K562 (cell line): ENCODE results near the gene CARD11. TPM values are rescaled to one million over a fixed set of nuclear protein-coding genes. Genes with fewer than 3 reads are reported as not detected.

ENCODE experiments used
- ATAC-seq: fragments of 200-7000 bp; cut with Tn5 transposase; 3 replicates; pipeline ENCODE4 v1.9.1; 2020; ENCODE audit warnings: moderate library complexity
- BruUV-seq: library from RNA; stranded (reverse); fragments of 400-500 nt; replicated peaks from 2 replicates; lab custom pipeline; 2021; lab: Mats Ljungman, UMichigan
- CTCF ChIA-PET: fragments of 300-600 bp; formaldehyde crosslinking; extraction: SDS; loops from one replicate; lab custom pipeline; 2021; ENCODE audit warnings: low intra/inter-chr PET ratio; lab: Yijun Ruan, JAX
- POLR2A ChIA-PET: fragments of 300-600, 350-650 bp; sonication (Branson Sonifier 250); formaldehyde crosslinking; extraction: SDS; loops from one replicate; lab custom pipeline; 2021; ENCODE audit warnings: antibody characterized with exemption, inconsistent platforms; lab: Yijun Ruan, JAX
- DNase-seq, 4 experiments: peaks; one replicate each; pipeline versions ENCODE4 v3.0.0 to v3.0.0-alpha.2; 2011 to 2018; ENCODE audit warnings: low spot score in 3 of 4, mixed read lengths in 3 of 4; ENCODE audit errors: extremely low read depth in 1 of 4
- FAIRE-seq: peaks from 2 replicates; lab custom pipeline; 2011; peaks lifted over from hg19 to GRCh38; lab: Jason Lieb, UNC
- H2AFZ ChIP-seq: 2 replicates; pipeline ENCODE4 v1.6.0; 2011; ENCODE audit warnings: low read depth, low read length, control low read depth, inconsistent platforms
- H3K27ac ChIP-seq: fragments of 200-600 bp; 3 replicates; pipeline ENCODE4 v1.8.0; 2011; ENCODE audit warnings: low read depth, mild to moderate bottlenecking, control low read depth, inconsistent platforms, low read length, moderate library complexity, mixed read lengths; ENCODE audit errors: extremely low read depth
- H3K27me3 ChIP-seq, 2 experiments: fragments of 300-600 bp in 1 of 2; 2 replicates in 1 of 2; 3 replicates in 1 of 2; pipeline versions ENCODE4 v1.6.0 to v1.8.0; 2011; ENCODE audit warnings: inconsistent platforms in 2 of 2, low read length in 2 of 2, mild to moderate bottlenecking in 1 of 2, mixed read lengths in 1 of 2, moderate library complexity in 1 of 2; ENCODE audit not compliant: control insufficient read depth in 2 of 2, insufficient read depth in 2 of 2
- H3K36me3 ChIP-seq: fragments of 300-600 bp; 3 replicates; pipeline ENCODE4 v1.8.0; 2011; ENCODE audit warnings: mild to moderate bottlenecking, low read length, inconsistent platforms; ENCODE audit not compliant: control insufficient read depth, insufficient read depth
- H3K4me1 ChIP-seq, 2 experiments: fragments of 200-600 bp in 1 of 2; replicated peaks in 1 of 2; 2 replicates in 1 of 2; 3 replicates in 1 of 2; pipeline versions ENCODE4 v1.5.1 to v1.8.0; 2011; ENCODE audit warnings: inconsistent platforms in 2 of 2, low read length in 2 of 2, mild to moderate bottlenecking in 1 of 2, mixed read lengths in 1 of 2, moderate library complexity in 1 of 2; ENCODE audit not compliant: control insufficient read depth in 2 of 2, insufficient read depth in 2 of 2
- H3K4me2 ChIP-seq: 2 replicates; pipeline ENCODE4 v1.6.1; 2011; ENCODE audit warnings: low read length, control low read depth, inconsistent platforms, mixed read lengths; ENCODE audit not compliant: insufficient read depth
- H3K4me3 ChIP-seq: fragments of 200-600 bp; sonication (generic), shearing (Covaris generic); 2 replicates; pipeline ENCODE4 v1.5.1; 2016; ENCODE audit warnings: control low read depth, inconsistent platforms
- H3K79me2 ChIP-seq: fragments of 200-600 bp; 3 replicates; pipeline ENCODE4 v1.8.0; 2011; ENCODE audit warnings: low read length, inconsistent platforms; ENCODE audit not compliant: control insufficient read depth, insufficient read depth
- H3K9ac ChIP-seq, 2 experiments: 2 replicates each; pipeline versions ENCODE4 v1.6.0 to v1.6.1; 2011; ENCODE audit warnings: low read depth in 2 of 2, low read length in 2 of 2, control low read depth in 1 of 2, inconsistent platforms in 1 of 2, mild to moderate bottlenecking in 1 of 2, mixed read lengths in 1 of 2; ENCODE audit not compliant: insufficient read depth in 1 of 2
- H3K9me1 ChIP-seq: one replicate; pipeline ENCODE4 v1.6.0; 2011; ENCODE audit warnings: inconsistent platforms, mild to moderate bottlenecking, low read length, moderate library complexity; ENCODE audit not compliant: control insufficient read depth, insufficient read depth
- H3K9me3 ChIP-seq: replicated peaks from 2 replicates; pipeline ENCODE4 v1.5.1; 2011; ENCODE audit warnings: low read depth, low read length, inconsistent platforms; ENCODE audit not compliant: control insufficient read depth, insufficient read depth
- H4K20me1 ChIP-seq: replicated peaks from 2 replicates; pipeline ENCODE4 v1.6.1; 2011; ENCODE audit warnings: low read length, inconsistent platforms, mixed read lengths; ENCODE audit not compliant: control insufficient read depth, insufficient read depth
- CBX2 ChIP-seq: fragments of 200-600 bp; sonication (generic); IDR thresholded peaks from one replicate; pipeline ENCODE4 v1.6.1; 2012; ENCODE audit warnings: mild to moderate bottlenecking, low read length, inconsistent platforms; ENCODE audit not compliant: insufficient read depth, poor library complexity, severe bottlenecking
- CBX8 ChIP-seq: fragments of 200-600 bp; sonication (generic); IDR thresholded peaks from 2 replicates; pipeline ENCODE4 v1.6.1; 2012; ENCODE audit warnings: borderline replicate concordance, mixed run types, low read depth, mild to moderate bottlenecking, moderate library complexity, mixed read lengths, low read length, control low read depth, inconsistent platforms; ENCODE audit not compliant: poor library complexity, severe bottlenecking; ENCODE audit errors: extremely low read depth
- EZH2 ChIP-seq: IDR thresholded peaks from 2 replicates; pipeline ENCODE4 v1.6.1; 2012; ENCODE audit warnings: low read depth, mild to moderate bottlenecking, inconsistent platforms, low read length, borderline replicate concordance
- MBD2 ChIP-seq: sonication (generic); IDR thresholded peaks from 2 replicates; pipeline ENCODE4 v1.6.1; 2016; ENCODE audit warnings: low read depth, borderline replicate concordance
- SUPT5H ChIP-seq: fragments of 450-650 bp; IDR thresholded peaks from 2 replicates; pipeline ENCODE4 v1.6.1; 2016
- WHSC1 ChIP-seq: IDR thresholded peaks from one replicate; pipeline ENCODE4 v1.6.1; 2012; ENCODE audit warnings: low read length, control low read depth, inconsistent platforms
- ZFP1 ChIP-seq: fragments of 450-650 bp; formaldehyde crosslinking; IDR thresholded peaks from 2 replicates; pipeline ENCODE4 v1.4.0; 2020; ENCODE audit warnings: mild to moderate bottlenecking, mixed read lengths
- ZFP36 ChIP-seq: fragments of 150-350 bp; IDR thresholded peaks from 2 replicates; pipeline ENCODE4 v1.6.1; 2018; ENCODE audit warnings: low read length, low read depth; ENCODE audit not compliant: partially characterized antibody
- ZHX1 ChIP-seq: fragments of 150-350 bp; conservative IDR thresholded peaks from 2 replicates; pipeline ENCODE4 v1.6.1; 2014; ENCODE audit warnings: low read length
- ZNF124 ChIP-seq: sonication (generic); formaldehyde crosslinking; IDR thresholded peaks from 2 replicates; pipeline ENCODE4 v1.8.1; 2022; ENCODE audit warnings: missing genetic modification reagents
- WGBS: fragments of 100-300 bp; shearing (Covaris generic); methylation state at CpG from one replicate; pipeline ENCODE4 v1.1.6; 2016; ENCODE audit warnings: low coverage, mixed read lengths; ENCODE audit not compliant: insufficient coverage; ENCODE audit errors: missing lambda C conversion rate; 5-methylcytosine and 5-hydroxymethylcytosine counted together
- in situ Hi-C: fragments of 300-500 bp; cut with MboI; formaldehyde crosslinking; loops from 4 replicates; pipeline ENCODE4 v1.15.0; 2018; ENCODE audit warnings: inconsistent platforms, mixed read lengths
- intact Hi-C: fragments of 100-400 bp; cut with micrococcal nuclease; formaldehyde crosslinking; loops from 2 replicates; pipeline ENCODE4 v1.14.2; 2022
- polyA plus RNA-seq, 8 experiments: library from polyadenylated mRNA; depleted of rRNA in 4 of 8; stranded (reverse) in 5 of 8; unstranded in 3 of 8; fragments of >200 nt; fragmentation: Nextera tagmentation in 2 of 8; fragmentation: Illumina TruSeq in 1 of 8; extraction: Ambion mirVana in 2 of 8; extraction: Trizol in 1 of 8; gene quantifications; 2 replicates each; pipeline versions ENCODE4 v1.2.1 to v1.2.3, GENCODE V29; 2011 to 2014; ENCODE audit warnings: inconsistent platforms in 1 of 8, missing spikeins in 1 of 8
- total RNA-seq, 7 experiments: library from RNA; depleted of rRNA in 6 of 7; stranded (reverse); fragments of >200 nt in 6 of 7; fragmentation: Illumina TruSeq in 2 of 7; extraction: Trizol in 2 of 7; gene quantifications; 2 replicates each; pipeline versions ENCODE4 v1.2.1 to v1.2.3, GENCODE V29; 2011 to 2021; ENCODE audit warnings: low replicate concordance in 1 of 7

Gene CARD11
- total and polyA plus RNA-seq, 9 of the 15 experiments (the other 6 are each of a cell fraction or from before 2014, with no cell fraction given), result 0.07 to 12.8 (median 5.7) TPM

DNA sequence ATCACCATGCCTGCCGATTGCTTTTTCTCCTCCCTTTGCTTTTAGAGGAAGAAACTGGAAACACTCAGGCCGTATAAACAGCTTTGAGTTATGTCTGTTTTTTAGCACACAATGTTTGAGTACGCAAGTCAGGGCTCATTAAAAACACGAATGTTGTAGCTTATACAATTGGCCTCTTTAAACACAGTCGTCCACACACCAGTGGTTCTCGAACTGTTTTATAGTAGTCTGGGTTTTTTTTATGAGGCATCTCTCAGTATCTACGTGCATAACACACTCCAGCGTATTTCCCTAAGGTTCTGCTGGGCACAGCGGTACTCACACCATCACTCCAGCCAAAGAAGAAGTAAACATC, 13.4 kb upstream of the CARD11 start:
- in situ Hi-C loops, result loop anchor here (5.0 kb wide), 1 partner anchor 805 kb away; no protein-coding TSS in a partner anchor
- H2AFZ ChIP-seq, result no peak overlapping the region
- 9% methylated on average over 9 of the region's 9 CpGs for WGBS

GRCh38 chr7:3056234-3057065, 12.8 kb upstream of the CARD11 start:
- no peak for DNase-seq
- Histone ChIP-seq H3K9me1 (no peaks in the 10 kb centered on the region), H3K27me3 (peaks cover 29 to 60% of the 10 kb centered on the region in 2 experiments), H3K79me2 (no peaks in the 10 kb centered on the region), H3K27ac (no peak overlapping the region), H2AFZ (no peak overlapping the region), H3K4me2 (no peak overlapping the region), H3K9me3 (no peaks in the 10 kb centered on the region), H3K9ac (no peak overlapping the region), H3K36me3 (no peaks in the 10 kb centered on the region), H3K4me3 (no peak overlapping the region), H4K20me1 (no peaks in the 10 kb centered on the region), H3K4me1 (no peaks in the 10 kb centered on the region)
- ATAC-seq, result no peak
- ChIA-PET CTCF (no interaction called here), POLR2A (no interaction called here)
- intact Hi-C loops (no loop called here), in situ Hi-C loops (loop anchor here (5.0 kb wide), 1 partner anchor 804 kb away; no protein-coding TSS in a partner anchor)
- peak; percentile 32 for FAIRE-seq
- 5% methylated on average over 24 of the region's 24 CpGs for WGBS
- no TSS peak for BruUV-seq
- TF ChIP-seq ZFP1 (CRISPR knock-in tag) (no peak), ZNF124 (CRISPR knock-in tag) (no peak), EZH2 (0 out of 2 replicates have a peak, but pooled peaks have one; percentile 52), CBX2 (peak; percentile 83), ZFP36 (peak; percentile 21), ZHX1 (no peak), WHSC1 (no peak), CBX8 (peak; percentile 48)

More for the DNA sequence above, 13.4 kb upstream of the CARD11 start:
- Histone ChIP-seq H3K9ac (no peak overlapping the region), H4K20me1 (no peaks in the 10 kb centered on the region), H3K27me3 (peaks cover 29 to 62% of the 10 kb centered on the region in 2 experiments), H3K4me1 (no peaks in the 10 kb centered on the region), H3K4me2 (no peak overlapping the region), H3K9me1 (no peaks in the 10 kb centered on the region), H3K27ac (no peak overlapping the region), H3K36me3 (no peaks in the 10 kb centered on the region), H3K79me2 (no peaks in the 10 kb centered on the region), H3K4me3 (no peak overlapping the region), H3K9me3 (no peaks in the 10 kb centered on the region)
- BruUV-seq, result no TSS peak
- ChIA-PET CTCF (no interaction called here), POLR2A (no interaction called here)
- intact Hi-C loops, result no loop called here
- ATAC-seq (no peak), FAIRE-seq (no peak), DNase-seq (no peak)
- TF ChIP-seq SUPT5H (no peak), MBD2 (no peak)
